CD14-positive monocyte (primary cell): Measurements from ENCODE around the gene SUSD6. TPM values are rescaled to one million over a fixed set of nuclear protein-coding genes. Genes with fewer than 3 reads are reported as not detected.
A peak's percentile ranks its signal among the peaks of the same experiment; 100 is the strongest.

Experiments used
- DNase-seq, 3 donors: peaks; one replicate each; pipeline ENCODE4 v3.0.0-alpha.2; 2011 to 2022
- H2AFZ ChIP-seq: 2 replicates; pipeline ENCODE4 v1.6.0; 2012; ENCODE audit warnings: mild to moderate bottlenecking, low read depth, low read length, inconsistent platforms; ENCODE audit not compliant: insufficient read depth, poor library complexity, severe bottlenecking
- H3K27ac ChIP-seq, 2 donors: 1 replicate in 1 of 2; 2 replicates in 1 of 2; pipeline ENCODE4 v1.5.1; 2012 to 2013; ENCODE audit warnings: low read length in 2 of 2, control low read depth in 1 of 2, inconsistent platforms in 1 of 2, low read depth in 1 of 2, mild to moderate bottlenecking in 1 of 2
- H3K27me3 ChIP-seq, 2 donors: one replicate each; pipeline versions ENCODE4 v1.6.0 to v1.6.1; 2011 to 2013; ENCODE audit warnings: low read length in 2 of 2; ENCODE audit not compliant: control insufficient read depth in 2 of 2, insufficient read depth in 2 of 2
- H3K36me3 ChIP-seq, 2 donors: replicated peaks in 1 of 2; 1 replicate in 1 of 2; 2 replicates in 1 of 2; pipeline versions ENCODE4 v1.5.1 to v1.6.1; 2012 to 2013; ENCODE audit warnings: low read length in 2 of 2, control low read depth in 1 of 2, inconsistent platforms in 1 of 2, mild to moderate bottlenecking in 1 of 2; ENCODE audit not compliant: insufficient read depth in 2 of 2, control insufficient read depth in 1 of 2
- H3K4me1 ChIP-seq, 2 donors: 1 replicate in 1 of 2; 2 replicates in 1 of 2; pipeline versions ENCODE4 v1.5.1 to v1.6.1; 2012 to 2013; ENCODE audit warnings: low read length in 2 of 2, control low read depth in 1 of 2, inconsistent platforms in 1 of 2, mild to moderate bottlenecking in 1 of 2, moderate library complexity in 1 of 2; ENCODE audit not compliant: insufficient read depth in 2 of 2, control insufficient read depth in 1 of 2
- H3K4me2 ChIP-seq: replicated peaks from 2 replicates; pipeline ENCODE3; 2012; ENCODE audit warnings: low read length, moderate library complexity, mild to moderate bottlenecking; ENCODE audit not compliant: poor library complexity, severe bottlenecking; ENCODE audit errors: extremely low read depth
- H3K4me3 ChIP-seq, 3 experiments: fragments of 200-600 bp in 1 of 3; sonication (generic) in 1 of 3; replicated peaks in 1 of 3; 1 replicate in 2 of 3; 2 replicates in 1 of 3; pipeline ENCODE4 v1.5.1; 2011 to 2013; ENCODE audit warnings: low read length in 3 of 3, mild to moderate bottlenecking in 3 of 3, control low read depth in 2 of 3, low read depth in 2 of 3, inconsistent platforms in 1 of 3, moderate library complexity in 1 of 3
- H3K79me2 ChIP-seq: 2 replicates; pipeline ENCODE4 v1.6.0; 2012; ENCODE audit warnings: mild to moderate bottlenecking, control low read depth, inconsistent platforms, low read length, moderate library complexity; ENCODE audit not compliant: insufficient read depth
- H3K9ac ChIP-seq: 2 replicates; pipeline ENCODE4 v1.6.0; 2017; ENCODE audit warnings: low read length, mild to moderate bottlenecking; ENCODE audit not compliant: insufficient read depth, poor library complexity, severe bottlenecking
- H3K9me3 ChIP-seq, 2 donors: replicated peaks in 1 of 2; 1 replicate in 1 of 2; 2 replicates in 1 of 2; pipeline versions ENCODE4 v1.5.1 to v1.6.1; 2012 to 2013; ENCODE audit warnings: low read length in 2 of 2, control low read depth in 1 of 2; ENCODE audit not compliant: control insufficient read depth in 1 of 2, insufficient read depth in 1 of 2
- H4K20me1 ChIP-seq: 2 replicates; pipeline ENCODE4 v1.6.0; 2012; ENCODE audit warnings: mild to moderate bottlenecking, low read length, control low read depth, moderate library complexity; ENCODE audit not compliant: insufficient read depth
- H3K27ac Mint-ChIP-seq, 7 donors: one replicate each; pipeline ENCODE4 v1.8.0; 2020; ENCODE audit warnings: mild to moderate bottlenecking in 7 of 7, mixed read lengths in 7 of 7, moderate library complexity in 6 of 7, inconsistent platforms in 2 of 7
- H3K27me3 Mint-ChIP-seq, 3 donors: one replicate each; pipeline ENCODE4 v1.8.0; 2021 to 2022; ENCODE audit warnings: low read depth in 3 of 3, mild to moderate bottlenecking in 3 of 3, mixed read lengths in 3 of 3, moderate library complexity in 3 of 3, inconsistent platforms in 1 of 3
- H3K36me3 Mint-ChIP-seq, 2 donors: one replicate each; pipeline ENCODE4 v1.8.0; 2020; ENCODE audit warnings: mixed read lengths in 2 of 2, inconsistent platforms in 1 of 2, mild to moderate bottlenecking in 1 of 2
- H3K4me1 Mint-ChIP-seq: one replicate; pipeline ENCODE4 v1.8.0; 2020; ENCODE audit warnings: mild to moderate bottlenecking, mixed read lengths
- H3K4me3 Mint-ChIP-seq, 2 donors: one replicate each; pipeline ENCODE4 v1.8.0; 2020; ENCODE audit warnings: mild to moderate bottlenecking in 2 of 2, mixed read lengths in 2 of 2, moderate library complexity in 1 of 2
- H3K9me3 Mint-ChIP-seq, 7 donors: one replicate each; pipeline ENCODE4 v1.8.0; 2020 to 2022; ENCODE audit warnings: mixed read lengths in 7 of 7, mild to moderate bottlenecking in 6 of 7, moderate library complexity in 6 of 7, inconsistent platforms in 2 of 7
- WGBS: methylation state at CpG from one replicate; pipeline ENCODE4 v1.1.5; 2013; ENCODE audit warnings: missing lambda C conversion rate; ENCODE audit not compliant: insufficient coverage; 5-methylcytosine and 5-hydroxymethylcytosine counted together
- intact Hi-C, 2 donors: fragments of 100-400 bp; cut with micrococcal nuclease; formaldehyde crosslinking; loops; one replicate each; pipeline versions ENCODE4 v1.15.0 to v1.15.1; 2023
- polyA plus RNA-seq, 3 donors: library from polyadenylated mRNA; depleted of rRNA in 1 of 3; unstranded in 2 of 3; stranded (reverse) in 1 of 3; fragments of 300-500 nt in 2 of 3; fragments of >200 nt in 1 of 3; fragmentation: Illumina TruSeq in 2 of 3; gene quantifications; 1 replicate in 2 of 3; 2 replicates in 1 of 3; pipeline ENCODE4 v1.2.3, GENCODE V29; 2012 to 2021
- TF ChIP-seq, protein P1 (sequence below): fragments of 200-600 bp; IDR thresholded peaks from one replicate; pipeline ENCODE4 v1.8.0; 2022; ENCODE audit warnings: antibody characterized with exemption, mild to moderate bottlenecking

The SUSD6 gene
- polyA plus RNA-seq, 3 donors: 17.3 to 81.8 (median 30.1) TPM

DNA sequence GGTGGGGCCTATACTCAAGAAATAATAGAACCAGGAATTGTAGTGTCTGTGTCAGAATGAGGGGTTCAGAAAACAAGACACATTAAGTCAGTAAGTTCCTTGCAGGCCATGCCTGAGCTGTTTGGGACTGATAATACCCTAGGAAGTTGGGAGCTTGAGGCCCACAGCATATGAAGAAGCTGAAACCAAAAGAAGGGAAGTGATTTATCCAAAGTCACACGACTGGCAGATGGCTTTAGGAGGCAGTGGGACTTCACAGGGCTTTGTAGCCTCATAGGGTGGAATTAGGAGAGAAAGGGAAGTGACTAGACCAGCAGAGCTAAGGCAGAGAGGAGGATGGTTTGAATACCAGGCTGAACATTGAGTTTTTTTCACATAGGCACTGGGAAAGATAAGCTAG is 99.0 kb downstream of the SUSD6 start:
- Histone ChIP-seq H3K9me3 (no peaks in the 10 kb centered on the region), H4K20me1 (peaks cover 76% of the 10 kb centered on the region), H3K79me2 (peaks cover 57% of the 10 kb centered on the region), H3K9ac (no peak overlapping the region), H3K36me3 (peaks cover 56 to 74% of the 10 kb centered on the region in 2 donors), H3K27ac (peak overlapping the region; percentile 82 to 84), H2AFZ (no peak overlapping the region), H3K4me3 (peak overlapping the region in 1 of 3 experiments; percentile 55), H3K4me1 (peaks cover 63 to 70% of the 10 kb centered on the region in 2 donors), H3K4me2 (peak overlapping the region; percentile 61), H3K27me3 (no peaks in the 10 kb centered on the region)
- Mint-ChIP-seq H3K4me3 (peak overlapping the region; percentile 32 to 50), H3K27ac (peak overlapping the region; percentile 75 to 93 (median 87)), H3K36me3 (peaks cover 77 to 92% of the 10 kb centered on the region in 2 donors), H3K9me3 (no peaks in the 10 kb centered on the region), H3K4me1 (peaks cover 74% of the 10 kb centered on the region), H3K27me3 (peaks cover 0 to 2% (median 2%) of the 10 kb centered on the region in 3 donors)
- TF ChIP-seq, protein P1, sequence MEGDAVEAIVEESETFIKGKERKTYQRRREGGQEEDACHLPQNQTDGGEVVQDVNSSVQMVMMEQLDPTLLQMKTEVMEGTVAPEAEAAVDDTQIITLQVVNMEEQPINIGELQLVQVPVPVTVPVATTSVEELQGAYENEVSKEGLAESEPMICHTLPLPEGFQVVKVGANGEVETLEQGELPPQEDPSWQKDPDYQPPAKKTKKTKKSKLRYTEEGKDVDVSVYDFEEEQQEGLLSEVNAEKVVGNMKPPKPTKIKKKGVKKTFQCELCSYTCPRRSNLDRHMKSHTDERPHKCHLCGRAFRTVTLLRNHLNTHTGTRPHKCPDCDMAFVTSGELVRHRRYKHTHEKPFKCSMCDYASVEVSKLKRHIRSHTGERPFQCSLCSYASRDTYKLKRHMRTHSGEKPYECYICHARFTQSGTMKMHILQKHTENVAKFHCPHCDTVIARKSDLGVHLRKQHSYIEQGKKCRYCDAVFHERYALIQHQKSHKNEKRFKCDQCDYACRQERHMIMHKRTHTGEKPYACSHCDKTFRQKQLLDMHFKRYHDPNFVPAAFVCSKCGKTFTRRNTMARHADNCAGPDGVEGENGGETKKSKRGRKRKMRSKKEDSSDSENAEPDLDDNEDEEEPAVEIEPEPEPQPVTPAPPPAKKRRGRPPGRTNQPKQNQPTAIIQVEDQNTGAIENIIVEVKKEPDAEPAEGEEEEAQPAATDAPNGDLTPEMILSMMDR: no peak
- intact Hi-C loops: loop anchor here in 1 of 2 donors (5.0 kb wide), 1 partner anchor 58 kb away; no protein-coding TSS in a partner anchor
- no CpG with 5 or more reads among the region's 1 CpG for WGBS
- DNase-seq: peak; percentile 72 to 92 (median 80)

DNA sequence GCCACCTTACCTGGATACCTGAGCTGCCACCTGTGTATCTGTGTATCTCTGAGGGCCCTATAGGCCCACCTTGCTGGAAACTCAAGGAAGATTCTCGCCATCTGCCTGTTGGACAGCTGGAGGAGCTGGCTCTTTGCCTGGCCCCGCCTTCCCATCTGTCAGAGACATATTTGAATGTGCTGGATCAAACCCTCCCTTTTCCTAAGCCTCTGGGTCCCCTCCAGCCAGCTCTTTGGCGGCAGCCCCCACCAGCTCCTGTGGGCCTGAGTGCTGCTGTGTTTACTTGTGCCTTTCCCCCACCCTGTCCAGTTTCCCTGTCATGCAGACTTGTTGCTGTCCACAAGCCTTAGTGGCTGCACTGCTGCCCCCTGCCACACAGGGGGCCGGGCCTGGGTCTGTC is 99.7 kb downstream of the SUSD6 start:
- no peak for DNase-seq
- Mint-ChIP-seq H3K4me1 (peaks cover 73% of the 10 kb centered on the region), H3K9me3 (no peaks in the 10 kb centered on the region), H3K4me3 (peak overlapping the region; percentile 25 to 60), H3K27me3 (peaks cover 0 to 2% (median 2%) of the 10 kb centered on the region in 3 donors), H3K27ac (peak overlapping the region; percentile 75 to 93 (median 87)), H3K36me3 (peaks cover 73 to 90% of the 10 kb centered on the region in 2 donors)
- intact Hi-C loops: loop anchor here in 1 of 2 donors (5.0 kb wide), 1 partner anchor 59 kb away; no protein-coding TSS in a partner anchor
- H3K4me1 ChIP-seq: peaks cover 66 to 71% of the 10 kb centered on the region in 2 donors
- WGBS: 86% methylated on average over 4 of the region's 4 CpGs
- H3K4me3 ChIP-seq: peak overlapping the region in 1 of 3 experiments; percentile 55
- no peak overlapping the region for H3K9ac ChIP-seq
- H2AFZ ChIP-seq: no peak overlapping the region
- H3K27ac ChIP-seq: peak overlapping the region; percentile 82 to 84
- no peaks in the 10 kb centered on the region for H3K9me3 ChIP-seq
- H4K20me1 ChIP-seq: peaks cover 75% of the 10 kb centered on the region
- peak overlapping the region; percentile 61 for H3K4me2 ChIP-seq
- H3K79me2 ChIP-seq: peaks cover 50% of the 10 kb centered on the region
- H3K36me3 ChIP-seq: peaks cover 55 to 67% of the 10 kb centered on the region in 2 donors
- no peaks in the 10 kb centered on the region for H3K27me3 ChIP-seq
- TF ChIP-seq, protein P1: no peak
